Hepatocyte (in vitro differentiated cells): ENCODE measurements around the gene AKR7A2. TPM values are rescaled to one million over a fixed set of nuclear protein-coding genes. Genes with fewer than 3 reads are reported as not detected.

Experiments used
- DNase-seq: peaks from one replicate; pipeline ENCODE4 v3.0.0-alpha.2; 2016; ENCODE audit warnings: low spot score
- H2AFZ ChIP-seq: fragments of 200-600 bp; sonication (generic); 2 replicates; pipeline ENCODE4 v1.6.0; 2016; ENCODE audit warnings: antibody characterized with exemption, mild to moderate bottlenecking
- H3K27ac ChIP-seq: fragments of 200-600 bp; sonication (generic); 2 replicates; pipeline ENCODE4 v1.5.1; 2016; ENCODE audit warnings: mild to moderate bottlenecking
- H3K27me3 ChIP-seq: fragments of 200-600 bp; sonication (generic); 2 replicates; pipeline ENCODE4 v1.6.1; 2016
- H3K36me3 ChIP-seq: fragments of 200-600 bp; sonication (generic); replicated peaks from 2 replicates; pipeline ENCODE4 v1.5.1; 2016; ENCODE audit warnings: low read depth; ENCODE audit not compliant: insufficient read depth
- H3K4me1 ChIP-seq: fragments of 200-600 bp; sonication (generic); 2 replicates; pipeline ENCODE4 v1.5.1; 2016; ENCODE audit warnings: mild to moderate bottlenecking, moderate library complexity; ENCODE audit not compliant: insufficient read depth
- H3K4me2 ChIP-seq: fragments of 200-600 bp; sonication (generic); 2 replicates; pipeline ENCODE4 v1.6.0; 2016
- H3K4me3 ChIP-seq: fragments of 200-600 bp; sonication (generic); 2 replicates; pipeline ENCODE4 v1.5.1; 2016; ENCODE audit warnings: mild to moderate bottlenecking
- H3K79me2 ChIP-seq: fragments of 200-600 bp; sonication (generic); 2 replicates; pipeline ENCODE4 v1.6.0; 2017; ENCODE audit warnings: mild to moderate bottlenecking
- H3K9me2 ChIP-seq: fragments of 200-600 bp; sonication (generic); replicated peaks from 2 replicates; pipeline ENCODE4 v1.6.0; 2017; ENCODE audit warnings: mild to moderate bottlenecking; ENCODE audit not compliant: insufficient read depth
- H3K9me3 ChIP-seq: fragments of 200-600 bp; sonication (generic); 2 replicates; pipeline ENCODE4 v1.5.1; 2016; ENCODE audit warnings: low read depth, mild to moderate bottlenecking
- H4K20me1 ChIP-seq: fragments of 200-600 bp; sonication (generic); 2 replicates; pipeline ENCODE4 v1.6.0; 2016; ENCODE audit warnings: mild to moderate bottlenecking; ENCODE audit not compliant: insufficient read depth, poor library complexity, severe bottlenecking
- CTCF ChIP-seq: fragments of 200-600 bp; sonication (generic); IDR thresholded peaks from 2 replicates; pipeline ENCODE4 v1.5.1; 2016; ENCODE audit warnings: antibody characterized with exemption, mild to moderate bottlenecking; ENCODE audit not compliant: poor library complexity
- EZH2 ChIP-seq: fragments of 200-600 bp; sonication (generic); IDR thresholded peaks from 2 replicates; pipeline ENCODE4 v1.6.1; 2016; ENCODE audit warnings: antibody characterized with exemption, mild to moderate bottlenecking, borderline replicate concordance
- EZH2phosphoT487 ChIP-seq: fragments of 200-600 bp; sonication (generic); IDR thresholded peaks from one replicate; pipeline ENCODE4 v1.6.1; 2018; ENCODE audit warnings: antibody characterized with exemption, mild to moderate bottlenecking, low read depth, moderate library complexity; ENCODE audit not compliant: unreplicated experiment, severe bottlenecking
- whole genome bisulfite sequencing: methylation state at CpG from one replicate; pipeline ENCODE4 v1.1.6; 2016; ENCODE audit warnings: low lambda C conversion rate; ENCODE audit errors: missing lambda C conversion rate; 5-methylcytosine and 5-hydroxymethylcytosine counted together
- polyA plus RNA-seq: library from polyadenylated mRNA; unstranded; fragments of >200 nt; fragmentation: Nextera tagmentation; extraction: Ambion mirVana; gene quantifications from 2 replicates; pipeline ENCODE4 v1.2.1, GENCODE V29; 2016
- total RNA-seq: library from RNA; depleted of rRNA; stranded (reverse); fragments of >200 nt; gene quantifications from 2 replicates; pipeline ENCODE4 v1.2.3, GENCODE V29; 2014

AKR7A2 gene
- total and polyA plus RNA-seq, 2 experiments from 2014 or later, result 81.5 to 109 TPM

GRCh38 chr1:19340387-19340937 lies 28.5 kb upstream of the AKR7A2 start:
- WGBS, result 97% methylated on average over 14 of the region's 14 CpGs
- no peak overlapping the region for H3K27ac ChIP-seq
- no peak for DNase-seq
- H3K4me2 ChIP-seq, result no peak overlapping the region
- H3K79me2 ChIP-seq, result no peaks in the 10 kb centered on the region
- H3K9me3 ChIP-seq, result no peaks in the 10 kb centered on the region
- TF ChIP-seq CTCF (no peak), EZH2 (no peak), EZH2phosphoT487 (no peak)
- no peaks in the 10 kb centered on the region for H3K27me3 ChIP-seq
- H4K20me1 ChIP-seq, result no peaks in the 10 kb centered on the region
- H3K4me3 ChIP-seq, result no peak overlapping the region
- H3K36me3 ChIP-seq, result no peaks in the 10 kb centered on the region
- no peaks in the 10 kb centered on the region for H3K9me2 ChIP-seq
- H3K4me1 ChIP-seq, result no peaks in the 10 kb centered on the region
- H2AFZ ChIP-seq, result no peak overlapping the region

GRCh38 chr1:19339214-19339861 lies 27.4 kb upstream of the AKR7A2 start:
- no peak for DNase-seq
- WGBS, result 78% methylated on average over 19 of the region's 19 CpGs
- no peaks in the 10 kb centered on the region for H3K9me2 ChIP-seq
- TF ChIP-seq EZH2 (no peak), CTCF (no peak), EZH2phosphoT487 (no peak)
- H3K4me1 ChIP-seq, result no peaks in the 10 kb centered on the region
- H3K4me2 ChIP-seq, result no peak overlapping the region
- no peaks in the 10 kb centered on the region for H3K36me3 ChIP-seq
- H3K27me3 ChIP-seq, result no peaks in the 10 kb centered on the region
- no peaks in the 10 kb centered on the region for H3K9me3 ChIP-seq
- no peak overlapping the region for H3K27ac ChIP-seq
- H3K4me3 ChIP-seq, result no peak overlapping the region
- no peaks in the 10 kb centered on the region for H4K20me1 ChIP-seq
- no peak overlapping the region for H2AFZ ChIP-seq
- no peaks in the 10 kb centered on the region for H3K79me2 ChIP-seq

GRCh38 chr1:19338323-19338762 lies 26.4 kb upstream of the AKR7A2 start:
- Histone ChIP-seq H3K4me2 (peak overlapping the region; percentile 62), H3K27me3 (no peaks in the 10 kb centered on the region), H3K36me3 (no peaks in the 10 kb centered on the region), H4K20me1 (no peaks in the 10 kb centered on the region), H3K9me2 (no peaks in the 10 kb centered on the region), H2AFZ (no peak overlapping the region), H3K9me3 (no peaks in the 10 kb centered on the region), H3K4me3 (no peak overlapping the region), H3K27ac (no peak overlapping the region), H3K4me1 (no peaks in the 10 kb centered on the region), H3K79me2 (no peaks in the 10 kb centered on the region)
- DNase-seq, result peak; percentile 66
- TF ChIP-seq CTCF (peak; percentile 36), EZH2phosphoT487 (no peak), EZH2 (no peak)
- 57% methylated on average over 27 of the region's 27 CpGs for WGBS
